ENCODE results near the gene ARHGAP9.

GRCh38 chr12:57497223-57498131, 17.8 kb upstream of the ARHGAP9 start:
- TF ChIP-seq, protein P1, sequence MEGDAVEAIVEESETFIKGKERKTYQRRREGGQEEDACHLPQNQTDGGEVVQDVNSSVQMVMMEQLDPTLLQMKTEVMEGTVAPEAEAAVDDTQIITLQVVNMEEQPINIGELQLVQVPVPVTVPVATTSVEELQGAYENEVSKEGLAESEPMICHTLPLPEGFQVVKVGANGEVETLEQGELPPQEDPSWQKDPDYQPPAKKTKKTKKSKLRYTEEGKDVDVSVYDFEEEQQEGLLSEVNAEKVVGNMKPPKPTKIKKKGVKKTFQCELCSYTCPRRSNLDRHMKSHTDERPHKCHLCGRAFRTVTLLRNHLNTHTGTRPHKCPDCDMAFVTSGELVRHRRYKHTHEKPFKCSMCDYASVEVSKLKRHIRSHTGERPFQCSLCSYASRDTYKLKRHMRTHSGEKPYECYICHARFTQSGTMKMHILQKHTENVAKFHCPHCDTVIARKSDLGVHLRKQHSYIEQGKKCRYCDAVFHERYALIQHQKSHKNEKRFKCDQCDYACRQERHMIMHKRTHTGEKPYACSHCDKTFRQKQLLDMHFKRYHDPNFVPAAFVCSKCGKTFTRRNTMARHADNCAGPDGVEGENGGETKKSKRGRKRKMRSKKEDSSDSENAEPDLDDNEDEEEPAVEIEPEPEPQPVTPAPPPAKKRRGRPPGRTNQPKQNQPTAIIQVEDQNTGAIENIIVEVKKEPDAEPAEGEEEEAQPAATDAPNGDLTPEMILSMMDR (IDR thresholded peaks at IDR 0.05), result no peak
- no peak for TF ChIP-seq POLR2A (IDR thresholded peaks at IDR 0.05)

Data from tibial nerve (tissue), 3 donors.